Thoracic aorta (tissue), 2 donors: ENCODE data around the gene PTPN1. TPM values are rescaled to one million over a fixed set of nuclear protein-coding genes. Genes with fewer than 3 reads are reported as not detected.

Experiments
- ATAC-seq: fragments of 150-250 bp; one replicate; pipeline ENCODE4 v1.8.0; 2017; ENCODE audit warnings: low read depth; ENCODE audit not compliant: insufficient number of reproducible peaks, low FRiP score
- DNase-seq: peaks from one replicate; pipeline ENCODE4 v3.0.0-alpha.2; 2020; ENCODE audit warnings: low spot score
- H3K27ac ChIP-seq, 2 donors: fragments of 200-600 bp; sonication (generic); 1 replicate in 1 of 2; 2 replicates in 1 of 2; pipeline ENCODE4 v1.5.1; 2016; ENCODE audit warnings: mild to moderate bottlenecking in 2 of 2, moderate library complexity in 2 of 2
- H3K27me3 ChIP-seq: fragments of 200-600 bp; sonication (generic); replicated peaks from 2 replicates; pipeline ENCODE4 v1.6.0; 2016; ENCODE audit warnings: mild to moderate bottlenecking; ENCODE audit not compliant: insufficient read depth
- H3K36me3 ChIP-seq: fragments of 200-600 bp; sonication (generic); one replicate; pipeline ENCODE4 v1.5.1; 2016
- H3K4me1 ChIP-seq, 2 donors: fragments of 200-600 bp; sonication (generic); 1 replicate in 1 of 2; 2 replicates in 1 of 2; pipeline versions ENCODE4 v1.5.1 to v1.6.0; 2016; ENCODE audit warnings: low read depth in 2 of 2, mild to moderate bottlenecking in 1 of 2; ENCODE audit not compliant: control insufficient read depth in 1 of 2
- H3K4me3 ChIP-seq: fragments of 200-600 bp; sonication (generic); 2 replicates; pipeline ENCODE4 v1.5.1; 2016; ENCODE audit warnings: mild to moderate bottlenecking
- H3K9me3 ChIP-seq: fragments of 200-600 bp; sonication (generic); 2 replicates; pipeline ENCODE4 v1.5.1; 2016
- CTCF ChIP-seq: fragments of 200-600 bp; sonication (generic); IDR thresholded peaks from one replicate; pipeline ENCODE4 v1.5.1; 2019; ENCODE audit warnings: antibody characterized with exemption
- total RNA-seq, 2 donors: library from RNA; depleted of rRNA; stranded (reverse); fragments of >200 nt; gene quantifications; one replicate each; pipeline versions ENCODE4 v1.1.0 to v1.2.3, GENCODE V29; 2016

PTPN1 gene
- total RNA-seq, 2 donors from 2014 or later = 32.5 to 68.9 TPM

GRCh38 chr20:50475681-50476292 is 34.4 kb upstream of the PTPN1 start:
- Histone ChIP-seq H3K27ac (no peak overlapping the region), H3K36me3 (no peaks in the 10 kb centered on the region)
- no peak for ATAC-seq

GRCh38 chr20:50477239-50477872 is 32.8 kb upstream of the PTPN1 start:
- no peaks in the 10 kb centered on the region for H3K9me3 ChIP-seq
- no peaks in the 10 kb centered on the region for H3K4me1 ChIP-seq
- no peak for ATAC-seq
- H3K27me3 ChIP-seq = no peaks in the 10 kb centered on the region
- no peak for DNase-seq
- no peak overlapping the region for H3K4me3 ChIP-seq
- no peak overlapping the region for H3K27ac ChIP-seq
- no peak for TF ChIP-seq CTCF
- H3K36me3 ChIP-seq = no peaks in the 10 kb centered on the region

More at GRCh38 chr20:50475681-50476292, 34.4 kb upstream of the PTPN1 start:
- no peaks in the 10 kb centered on the region for H3K9me3 ChIP-seq
- no peaks in the 10 kb centered on the region for H3K4me1 ChIP-seq
- H3K27me3 ChIP-seq = no peaks in the 10 kb centered on the region
- no peak for TF ChIP-seq CTCF
- DNase-seq = no peak
- no peak overlapping the region for H3K4me3 ChIP-seq

- no peak for DNase-seq
- peaks cover 0 to 5% of the 10 kb centered on the region in 2 donors for H3K4me1 ChIP-seq
- no peaks in the 10 kb centered on the region for H3K36me3 ChIP-seq
- no peak overlapping the region for H3K4me3 ChIP-seq
- H3K27me3 ChIP-seq = no peaks in the 10 kb centered on the region
- ATAC-seq = no peak
- H3K9me3 ChIP-seq = no peaks in the 10 kb centered on the region
- no peak overlapping the region for H3K27ac ChIP-seq
- peak; percentile 55 for TF ChIP-seq CTCF
These were observed 31.8 kb upstream of the PTPN1 start for GRCh38 chr20:50478162-50478990.

- Histone ChIP-seq H3K27ac (no peak overlapping the region), H3K4me3 (no peak overlapping the region), H3K36me3 (no peaks in the 10 kb centered on the region), H3K4me1 (peaks cover 0 to 5% of the 10 kb centered on the region in 2 donors), H3K9me3 (no peaks in the 10 kb centered on the region), H3K27me3 (no peaks in the 10 kb centered on the region)
- DNase-seq = no peak
- no peak for ATAC-seq
- TF ChIP-seq CTCF = no peak
These were observed 28.4 kb upstream of the PTPN1 start for GRCh38 chr20:50481741-50482140.

- no peaks in the 10 kb centered on the region for H3K36me3 ChIP-seq
- no peak for DNase-seq
- TF ChIP-seq CTCF = no peak
- no peak overlapping the region for H3K4me3 ChIP-seq
- no peaks in the 10 kb centered on the region for H3K27me3 ChIP-seq
- no peak for ATAC-seq
- H3K27ac ChIP-seq = peak overlapping the region in 1 of 2 donors; percentile 75
- no peaks in the 10 kb centered on the region for H3K9me3 ChIP-seq
- H3K4me1 ChIP-seq = peaks cover 0 to 5% of the 10 kb centered on the region in 2 donors
These were observed 27.7 kb upstream of the PTPN1 start for GRCh38 chr20:50482396-50482981.
